ENCODE results near the gene GALNTL6.

DNA sequence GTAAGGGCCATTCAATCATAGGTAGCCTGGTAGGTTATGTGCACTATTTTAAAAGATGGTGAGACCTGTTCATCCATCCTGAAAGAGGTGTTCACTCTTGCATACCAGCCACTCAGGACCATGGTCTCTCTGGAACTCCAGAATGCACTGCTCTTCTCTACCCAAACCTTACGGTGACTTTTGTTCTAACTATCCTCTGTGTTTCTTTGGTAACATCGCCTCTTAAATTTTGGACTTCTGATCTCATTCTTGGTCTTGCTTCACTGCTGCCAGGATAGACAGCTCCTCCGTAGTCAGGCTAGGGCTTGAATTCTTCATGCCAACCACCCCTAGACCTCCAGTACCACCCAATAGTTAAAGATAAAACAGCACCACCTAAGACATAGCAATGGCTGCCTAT is 1009.1 kb downstream of the GALNTL6 start:
- TF ChIP-seq, protein P1, sequence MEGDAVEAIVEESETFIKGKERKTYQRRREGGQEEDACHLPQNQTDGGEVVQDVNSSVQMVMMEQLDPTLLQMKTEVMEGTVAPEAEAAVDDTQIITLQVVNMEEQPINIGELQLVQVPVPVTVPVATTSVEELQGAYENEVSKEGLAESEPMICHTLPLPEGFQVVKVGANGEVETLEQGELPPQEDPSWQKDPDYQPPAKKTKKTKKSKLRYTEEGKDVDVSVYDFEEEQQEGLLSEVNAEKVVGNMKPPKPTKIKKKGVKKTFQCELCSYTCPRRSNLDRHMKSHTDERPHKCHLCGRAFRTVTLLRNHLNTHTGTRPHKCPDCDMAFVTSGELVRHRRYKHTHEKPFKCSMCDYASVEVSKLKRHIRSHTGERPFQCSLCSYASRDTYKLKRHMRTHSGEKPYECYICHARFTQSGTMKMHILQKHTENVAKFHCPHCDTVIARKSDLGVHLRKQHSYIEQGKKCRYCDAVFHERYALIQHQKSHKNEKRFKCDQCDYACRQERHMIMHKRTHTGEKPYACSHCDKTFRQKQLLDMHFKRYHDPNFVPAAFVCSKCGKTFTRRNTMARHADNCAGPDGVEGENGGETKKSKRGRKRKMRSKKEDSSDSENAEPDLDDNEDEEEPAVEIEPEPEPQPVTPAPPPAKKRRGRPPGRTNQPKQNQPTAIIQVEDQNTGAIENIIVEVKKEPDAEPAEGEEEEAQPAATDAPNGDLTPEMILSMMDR (IDR thresholded peaks at IDR 0.05), result no peak
- TF ChIP-seq POLR2A (IDR thresholded peaks at IDR 0.05) (no peak), POLR2AphosphoS5 (IDR thresholded peaks at IDR 0.05) (no peak)
